ENCODE measurements around the gene SORCS3. TPM values are rescaled to one million over a fixed set of nuclear protein-coding genes. Genes with fewer than 3 reads are reported as not detected.

The SORCS3 gene
- total RNA-seq, 1 experiment from 2014 or later: 0.04 TPM

- peaks cover 16 to 18% of the 10 kb centered on the region in 2 experiments for H3K4me1 Mint-ChIP-seq
- no peak overlapping the region for H2BK120ac ChIP-seq (ENCODE audit: low read depth, low read length, poor library complexity, severe bottlenecking)
- H2BK20ac ChIP-seq (ENCODE audit: low read depth, low read length, poor library complexity, severe bottlenecking): no peak overlapping the region
- no peak overlapping the region for H3K18ac ChIP-seq (ENCODE audit: insufficient read length, low read depth, low read length)
- H3K14ac ChIP-seq (ENCODE audit: insufficient read depth, low read length): no peak overlapping the region
- H3K4me2 ChIP-seq (ENCODE audit: insufficient read depth, insufficient read length, low read length): no peak overlapping the region
- H3K9me3 ChIP-seq (ENCODE audit: control insufficient read depth, low read depth, low read length): no peaks in the 10 kb centered on the region
- no peak overlapping the region for H2AFZ ChIP-seq (ENCODE audit: low read length)
- H3K79me2 ChIP-seq (ENCODE audit: insufficient read depth, low read length): no peaks in the 10 kb centered on the region
- H3K79me1 ChIP-seq (ENCODE audit: insufficient read depth, low read depth, low read length, poor library complexity, severe bottlenecking): no peaks in the 10 kb centered on the region
- H3K56ac ChIP-seq (ENCODE audit: insufficient read length, low read depth, low read length): no peak overlapping the region
- no peak overlapping the region for H3T11ph ChIP-seq (ENCODE audit: low read length)
- H3K27ac ChIP-seq (ENCODE audit: insufficient read length, low read depth, low read length): no peak overlapping the region
- H3K9me3 Mint-ChIP-seq: no peaks in the 10 kb centered on the region
- H3K23ac ChIP-seq (ENCODE audit: insufficient read length, low read depth, low read length): no peak overlapping the region
- H3K27me3 Mint-ChIP-seq (ENCODE audit: low read depth): no peaks in the 10 kb centered on the region; the same call in 1 of the 2 replicates
- WGBS (ENCODE audit: extremely low coverage, insufficient read length, low lambda C conversion rate): no CpG with 5 or more reads among the region's 2 CpGs
- no peak overlapping the region for H2BK5ac ChIP-seq (ENCODE audit: insufficient read length, low read length)
- H4K5ac ChIP-seq (ENCODE audit: insufficient read length, low read depth, low read length): no peak overlapping the region
- H3K27me3 ChIP-seq (ENCODE audit: insufficient read depth, low read length): no peaks in the 10 kb centered on the region
- H4K20me1 ChIP-seq (ENCODE audit: control insufficient read depth, insufficient read depth, insufficient read length): no peaks in the 10 kb centered on the region
- no peak for TF ChIP-seq CTCF (conservative IDR thresholded peaks at IDR 0.05)
- peaks cover 4% of the 10 kb centered on the region; the same call in 1 of the 2 replicates for H3K4me1 ChIP-seq (ENCODE audit: insufficient read depth, low read length)
- no peak overlapping the region for H4K8ac ChIP-seq (replicated peaks; ENCODE audit: insufficient read length, low read depth, low read length)
- no peak overlapping the region for H2BK15ac ChIP-seq (ENCODE audit: low read depth, low read length)
- no peak overlapping the region for H2BK12ac ChIP-seq (ENCODE audit: insufficient read length, low read depth, low read length)
- no peak overlapping the region for H4K91ac ChIP-seq (ENCODE audit: insufficient read length, low read depth, low read length)
- no peak overlapping the region for H3K4ac ChIP-seq (ENCODE audit: low read depth, low read length)
- no peaks in the 10 kb centered on the region for H3K23me2 ChIP-seq (ENCODE audit: insufficient read length, low read depth, low read length, poor library complexity, severe bottlenecking)
- H3K27ac Mint-ChIP-seq: no peak overlapping the region
- H3K36me3 Mint-ChIP-seq (ENCODE audit: insufficient read depth in 1 of 3, low read depth in 3 of 3): no peaks in the 10 kb centered on the region
- no peak for DNase-seq
- no peak overlapping the region for H3K9ac ChIP-seq (ENCODE audit: extremely low read depth, insufficient read length, low read length)
- H2AK5ac ChIP-seq (ENCODE audit: insufficient read length, low read length): no peak overlapping the region
- H3K4me3 Mint-ChIP-seq: no peak overlapping the region
Measured at GRCh38 chr10:104872691-104873090, 231.6 kb downstream of the SORCS3 start.

Data from H9 (cell line).